CD4-positive, alpha-beta memory T cell (primary cell): ENCODE results near the gene RPS6KA3. TPM values are rescaled to one million over a fixed set of nuclear protein-coding genes. Genes with fewer than 3 reads are reported as not detected.

Experiments
- CTCF ChIA-PET: fragments of 350-600 bp; sonication (Branson Sonifier 250); formaldehyde crosslinking; loops from one replicate; lab custom pipeline; 2021; ENCODE audit warnings: inconsistent platforms; ENCODE audit not compliant: partially characterized antibody; lab: Charles Lee
- POLR2A ChIA-PET: fragments of 350-600 bp; sonication (Branson Sonifier 250); formaldehyde crosslinking; loops from one replicate; lab custom pipeline; 2021; ENCODE audit not compliant: partially characterized antibody; lab: Charles Lee
- DNase-seq, 5 donors: peaks; one replicate each; pipeline versions ENCODE4 v3.0.0 to v3.0.0-alpha.2; 2020 to 2022; ENCODE audit warnings: mixed read lengths in 1 of 5
- H3K27ac ChIP-seq: one replicate; pipeline ENCODE4 v1.7.0; 2013; ENCODE audit warnings: low read depth, low read length
- H3K27me3 ChIP-seq: 2 replicates; pipeline ENCODE4 v1.7.0; 2013; ENCODE audit warnings: mild to moderate bottlenecking, low read length, moderate library complexity; ENCODE audit not compliant: insufficient read depth
- H3K36me3 ChIP-seq: 2 replicates; pipeline ENCODE4 v1.7.0; 2013; ENCODE audit warnings: mild to moderate bottlenecking, low read length, moderate library complexity; ENCODE audit not compliant: insufficient read depth
- H3K4me1 ChIP-seq: 2 replicates; pipeline ENCODE4 v1.7.0; 2013; ENCODE audit warnings: mild to moderate bottlenecking, low read length, moderate library complexity; ENCODE audit not compliant: insufficient read depth
- H3K4me3 ChIP-seq, 2 donors: one replicate each; pipeline ENCODE4 v1.7.0; 2013; ENCODE audit warnings: low read length in 2 of 2, mild to moderate bottlenecking in 1 of 2
- H3K9me3 ChIP-seq, 2 donors: one replicate each; pipeline ENCODE4 v1.7.0; 2013; ENCODE audit warnings: low read length in 2 of 2, control low read depth in 1 of 2; ENCODE audit not compliant: control insufficient read depth in 1 of 2
- H3K27ac Mint-ChIP-seq, 7 donors: one replicate each; pipeline ENCODE4 v1.8.0; 2020 to 2021; ENCODE audit warnings: mixed read lengths in 7 of 7, mild to moderate bottlenecking in 6 of 7, inconsistent platforms in 3 of 7, moderate library complexity in 3 of 7
- H3K27me3 Mint-ChIP-seq, 2 donors: one replicate each; pipeline ENCODE4 v1.8.0; 2020 to 2021; ENCODE audit warnings: mixed read lengths in 2 of 2
- H3K36me3 Mint-ChIP-seq, 2 donors: one replicate each; pipeline ENCODE4 v1.8.0; 2020 to 2021; ENCODE audit warnings: mixed read lengths in 2 of 2, inconsistent platforms in 1 of 2, mild to moderate bottlenecking in 1 of 2
- H3K4me1 Mint-ChIP-seq, 4 donors: one replicate each; pipeline ENCODE4 v1.8.0; 2020 to 2021; ENCODE audit warnings: mixed read lengths in 4 of 4, mild to moderate bottlenecking in 1 of 4
- H3K4me3 Mint-ChIP-seq, 8 donors: one replicate each; pipeline ENCODE4 v1.8.0; 2020 to 2021; ENCODE audit warnings: mixed read lengths in 8 of 8, mild to moderate bottlenecking in 7 of 8, moderate library complexity in 6 of 8, inconsistent platforms in 3 of 8
- H3K9me3 Mint-ChIP-seq, 8 donors: one replicate each; pipeline ENCODE4 v1.8.0; 2020 to 2021; ENCODE audit warnings: mixed read lengths in 8 of 8, mild to moderate bottlenecking in 5 of 8, inconsistent platforms in 3 of 8, moderate library complexity in 1 of 8
- intact Hi-C: fragments of 100-400 bp; cut with micrococcal nuclease; formaldehyde crosslinking; loops from one replicate; pipeline ENCODE4 v1.15.1; 2023
- polyA plus RNA-seq, 2 donors: library from polyadenylated mRNA; unstranded; fragments of 300-500 nt; fragmentation: Illumina TruSeq; gene quantifications; one replicate each; pipeline ENCODE4 v1.2.3, GENCODE V29; 2021
- total RNA-seq, 2 experiments: library from RNA; stranded (reverse); gene quantifications; one replicate each; pipeline ENCODE4 v1.2.3, GENCODE V29; 2021

The RPS6KA3 gene
- total and polyA plus RNA-seq, 4 experiments from 2014 or later = 39.7 to 139 (median 99.2) TPM

- Mint-ChIP-seq H3K27ac (peak overlapping the region in 2 of 7 donors; percentile 25 to 61), H3K4me1 (peaks cover 15 to 45% (median 31%) of the 10 kb centered on the region in 4 donors)
Observed at GRCh38 chrX:20237864-20238263, 28.8 kb downstream of the RPS6KA3 start.

GRCh38 chrX:20235755-20236154 lies 31.0 kb downstream of the RPS6KA3 start:
- no peak overlapping the region for H3K4me3 ChIP-seq
- H3K27me3 Mint-ChIP-seq = no peaks in the 10 kb centered on the region
- no peak overlapping the region for H3K27ac ChIP-seq
- no peak overlapping the region for H3K27ac Mint-ChIP-seq
- H3K4me1 ChIP-seq = peaks cover 18% of the 10 kb centered on the region
- intact Hi-C loops = no loop called here
- H3K9me3 ChIP-seq = no peaks in the 10 kb centered on the region
- H3K36me3 ChIP-seq = no peaks in the 10 kb centered on the region
- peaks cover 24 to 50% of the 10 kb centered on the region in 2 donors for H3K36me3 Mint-ChIP-seq
- ChIA-PET CTCF (no interaction called here), POLR2A (no interaction called here)
- no peak for DNase-seq
- no peaks in the 10 kb centered on the region for H3K27me3 ChIP-seq
- no peak overlapping the region for H3K4me3 Mint-ChIP-seq
- peaks cover 16 to 40% (median 25%) of the 10 kb centered on the region in 4 donors for H3K4me1 Mint-ChIP-seq
- H3K9me3 Mint-ChIP-seq = peaks cover 0 to 10% (median 6%) of the 10 kb centered on the region in 8 donors

More at GRCh38 chrX:20237864-20238263, 28.8 kb downstream of the RPS6KA3 start:
- POLR2A ChIA-PET = interaction anchor here (1.6 kb wide), 1 partner anchor 207 kb away, joined by 4 read pairs; no protein-coding TSS in a partner anchor
- DNase-seq = no peak
- intact Hi-C loops = no loop called here
- Histone ChIP-seq H3K36me3 (no peaks in the 10 kb centered on the region), H3K27ac (no peak overlapping the region), H3K4me1 (peaks cover 18% of the 10 kb centered on the region), H3K27me3 (no peaks in the 10 kb centered on the region), H3K9me3 (no peaks in the 10 kb centered on the region), H3K4me3 (no peak overlapping the region)
- H3K36me3 Mint-ChIP-seq = peaks cover 27 to 47% of the 10 kb centered on the region in 2 donors
- H3K27me3 Mint-ChIP-seq = no peaks in the 10 kb centered on the region
- CTCF ChIA-PET = interaction anchor here (1.6 kb wide), 1 partner anchor 15 kb away, joined by 4 read pairs; no protein-coding TSS in a partner anchor
- no peak overlapping the region for H3K4me3 Mint-ChIP-seq
- H3K9me3 Mint-ChIP-seq = peaks cover 0 to 10% (median 7%) of the 10 kb centered on the region in 8 donors

- intact Hi-C loops = no loop called here
- H3K36me3 Mint-ChIP-seq = peaks cover 34 to 60% of the 10 kb centered on the region in 2 donors
- H3K27me3 Mint-ChIP-seq = no peaks in the 10 kb centered on the region
- no peaks in the 10 kb centered on the region for H3K9me3 ChIP-seq
- H3K9me3 Mint-ChIP-seq = peaks cover 0 to 10% (median 6%) of the 10 kb centered on the region in 8 donors
- H3K4me3 Mint-ChIP-seq = no peak overlapping the region
- POLR2A ChIA-PET = no interaction called here
- no peak overlapping the region for H3K4me3 ChIP-seq
- DNase-seq = no peak
- H3K27ac Mint-ChIP-seq = no peak overlapping the region
- no peak overlapping the region for H3K27ac ChIP-seq
- H3K4me1 Mint-ChIP-seq = peaks cover 19 to 42% (median 29%) of the 10 kb centered on the region in 4 donors
- CTCF ChIA-PET = no interaction called here
- H3K27me3 ChIP-seq = no peaks in the 10 kb centered on the region
- peaks cover 15% of the 10 kb centered on the region for H3K4me1 ChIP-seq
- H3K36me3 ChIP-seq = no peaks in the 10 kb centered on the region
Observed at GRCh38 chrX:20233336-20233735, 33.4 kb downstream of the RPS6KA3 start.

- no peak overlapping the region for H3K27ac ChIP-seq
- peaks cover 18 to 36% (median 27%) of the 10 kb centered on the region in 4 donors for H3K4me1 Mint-ChIP-seq
- H3K36me3 ChIP-seq = no peaks in the 10 kb centered on the region
- no peak overlapping the region for H3K27ac Mint-ChIP-seq
- CTCF ChIA-PET = no interaction called here
- H3K4me1 ChIP-seq = peaks cover 14% of the 10 kb centered on the region
- no peak for DNase-seq
- intact Hi-C loops = no loop called here
- peaks cover 31 to 62% of the 10 kb centered on the region in 2 donors for H3K36me3 Mint-ChIP-seq
- no peak overlapping the region for H3K4me3 ChIP-seq
- POLR2A ChIA-PET = no interaction called here
- H3K4me3 Mint-ChIP-seq = no peak overlapping the region
- peaks cover 0 to 10% (median 6%) of the 10 kb centered on the region in 8 donors for H3K9me3 Mint-ChIP-seq
- H3K9me3 ChIP-seq = no peaks in the 10 kb centered on the region
- no peaks in the 10 kb centered on the region for H3K27me3 Mint-ChIP-seq
- H3K27me3 ChIP-seq = no peaks in the 10 kb centered on the region
Observed at GRCh38 chrX:20231598-20231997, 35.1 kb downstream of the RPS6KA3 start.

- H3K9me3 Mint-ChIP-seq = peaks cover 0 to 4% (median 2%) of the 10 kb centered on the region in 8 donors
- Histone ChIP-seq H3K36me3 (no peaks in the 10 kb centered on the region), H3K27ac (no peak overlapping the region), H3K9me3 (no peaks in the 10 kb centered on the region), H3K27me3 (no peaks in the 10 kb centered on the region), H3K4me1 (peaks cover 17% of the 10 kb centered on the region), H3K4me3 (no peak overlapping the region)
- no peak for DNase-seq
- peaks cover 21 to 48% (median 33%) of the 10 kb centered on the region in 4 donors for H3K4me1 Mint-ChIP-seq
- no peaks in the 10 kb centered on the region for H3K27me3 Mint-ChIP-seq
- intact Hi-C loops = no loop called here
- H3K4me3 Mint-ChIP-seq = no peak overlapping the region
- H3K36me3 Mint-ChIP-seq = peaks cover 23 to 58% of the 10 kb centered on the region in 2 donors
- CTCF ChIA-PET = no interaction called here
- H3K27ac Mint-ChIP-seq = peak overlapping the region in 1 of 7 donors; percentile 32
- POLR2A ChIA-PET = no interaction called here
Observed at GRCh38 chrX:20230406-20230805, 36.3 kb downstream of the RPS6KA3 start.

GRCh38 chrX:20229155-20229554 lies 37.6 kb downstream of the RPS6KA3 start:
- H3K4me1 Mint-ChIP-seq = peaks cover 28 to 56% (median 40%) of the 10 kb centered on the region in 4 donors
- H3K27ac ChIP-seq = no peak overlapping the region
- no peaks in the 10 kb centered on the region for H3K27me3 Mint-ChIP-seq
- H3K9me3 ChIP-seq = no peaks in the 10 kb centered on the region
- intact Hi-C loops = no loop called here
- H3K36me3 Mint-ChIP-seq = peaks cover 20 to 54% of the 10 kb centered on the region in 2 donors
- DNase-seq = no peak
- ChIA-PET CTCF (interaction anchor here (1.0 kb wide), 1 partner anchor 24 kb away, joined by 3 read pairs; no protein-coding TSS in a partner anchor), POLR2A (no interaction called here)
- peak overlapping the region in 2 of 7 donors; percentile 5 to 50 for H3K27ac Mint-ChIP-seq
- H3K4me1 ChIP-seq = peaks cover 30% of the 10 kb centered on the region
- no peaks in the 10 kb centered on the region for H3K27me3 ChIP-seq
- no peak overlapping the region for H3K4me3 ChIP-seq
- H3K36me3 ChIP-seq = no peaks in the 10 kb centered on the region
- no peak overlapping the region for H3K4me3 Mint-ChIP-seq
- H3K9me3 Mint-ChIP-seq = no peaks in the 10 kb centered on the region

GRCh38 chrX:20228245-20228644 lies 38.5 kb downstream of the RPS6KA3 start:
- H3K4me1 ChIP-seq = peaks cover 37% of the 10 kb centered on the region
- H3K9me3 ChIP-seq = no peaks in the 10 kb centered on the region
- Mint-ChIP-seq H3K36me3 (peaks cover 16 to 51% of the 10 kb centered on the region in 2 donors), H3K27me3 (no peaks in the 10 kb centered on the region), H3K9me3 (no peaks in the 10 kb centered on the region), H3K4me1 (peaks cover 33 to 65% (median 46%) of the 10 kb centered on the region in 4 donors), H3K4me3 (no peak overlapping the region), H3K27ac (peak overlapping the region in 6 of 7 donors; percentile 24 to 80 (median 52))
- CTCF ChIA-PET = interaction anchor here (1.0 kb wide), 1 partner anchor 25 kb away, joined by 3 read pairs; no protein-coding TSS in a partner anchor
- intact Hi-C loops = no loop called here
- no peaks in the 10 kb centered on the region for H3K27me3 ChIP-seq
- no peaks in the 10 kb centered on the region for H3K36me3 ChIP-seq
- H3K4me3 ChIP-seq = no peak overlapping the region
- H3K27ac ChIP-seq = no peak overlapping the region
- POLR2A ChIA-PET = interaction anchor here (1.0 kb wide), 1 partner anchor 24 kb away, joined by 3 read pairs; no protein-coding TSS in a partner anchor
- DNase-seq = no peak
